ENCODE data around the gene ATP9A. TPM values are rescaled to one million over a fixed set of nuclear protein-coding genes. Genes with fewer than 3 reads are reported as not detected.

Gene ATP9A
- total and polyA plus RNA-seq, 3 donors from 2014 or later = 46.4 to 128 (median 89.3) TPM

GRCh38 chr20:51596668-51597388, 171.4 kb downstream of the ATP9A start:
- H3K27me3 ChIP-seq = no peaks in the 10 kb centered on the region
- H3K4me1 ChIP-seq = no peaks in the 10 kb centered on the region
- H3K36me3 ChIP-seq (ENCODE audit: low read depth, missing control alignments) = no peaks in the 10 kb centered on the region
- WGBS, 2 donors = 90 to 91% methylated on average over 14 of the region's 14 CpGs
- no peaks in the 10 kb centered on the region for H3K9me3 ChIP-seq
- intact Hi-C loops (cut with DNase I; ENCODE audit: low total_unique reads) = loop anchor here (10.0 kb wide), 1 partner anchor 222 kb away; no protein-coding TSS in a partner anchor
- no peak overlapping the region for H3K27ac ChIP-seq
- DNase-seq = no peak
- TF ChIP-seq, protein P1, sequence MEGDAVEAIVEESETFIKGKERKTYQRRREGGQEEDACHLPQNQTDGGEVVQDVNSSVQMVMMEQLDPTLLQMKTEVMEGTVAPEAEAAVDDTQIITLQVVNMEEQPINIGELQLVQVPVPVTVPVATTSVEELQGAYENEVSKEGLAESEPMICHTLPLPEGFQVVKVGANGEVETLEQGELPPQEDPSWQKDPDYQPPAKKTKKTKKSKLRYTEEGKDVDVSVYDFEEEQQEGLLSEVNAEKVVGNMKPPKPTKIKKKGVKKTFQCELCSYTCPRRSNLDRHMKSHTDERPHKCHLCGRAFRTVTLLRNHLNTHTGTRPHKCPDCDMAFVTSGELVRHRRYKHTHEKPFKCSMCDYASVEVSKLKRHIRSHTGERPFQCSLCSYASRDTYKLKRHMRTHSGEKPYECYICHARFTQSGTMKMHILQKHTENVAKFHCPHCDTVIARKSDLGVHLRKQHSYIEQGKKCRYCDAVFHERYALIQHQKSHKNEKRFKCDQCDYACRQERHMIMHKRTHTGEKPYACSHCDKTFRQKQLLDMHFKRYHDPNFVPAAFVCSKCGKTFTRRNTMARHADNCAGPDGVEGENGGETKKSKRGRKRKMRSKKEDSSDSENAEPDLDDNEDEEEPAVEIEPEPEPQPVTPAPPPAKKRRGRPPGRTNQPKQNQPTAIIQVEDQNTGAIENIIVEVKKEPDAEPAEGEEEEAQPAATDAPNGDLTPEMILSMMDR (IDR thresholded peaks at IDR 0.05) = no peak
- no peak for TF ChIP-seq POLR2A (IDR thresholded peaks at IDR 0.05)
- H3K4me3 ChIP-seq = no peak overlapping the region

DNA sequence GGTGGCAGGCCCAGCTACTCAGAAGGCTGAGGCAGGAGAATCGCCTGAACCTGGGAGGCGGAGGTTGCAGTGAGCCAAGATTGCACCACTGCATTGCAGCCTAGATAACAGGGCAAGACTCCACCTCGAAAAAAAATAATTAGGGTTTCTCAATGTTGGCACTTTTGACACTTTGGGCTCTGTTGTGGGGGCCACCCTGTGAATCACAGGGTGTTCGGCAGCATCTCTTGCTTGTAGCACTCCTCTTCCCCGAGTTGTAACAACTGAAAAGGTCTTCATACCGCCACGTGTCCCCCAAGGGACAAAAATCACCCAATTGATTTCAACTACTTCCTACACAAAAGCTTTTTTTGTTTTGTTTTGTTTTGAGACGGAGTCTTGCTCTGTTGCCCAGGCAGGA, 172.4 kb downstream of the ATP9A start:
- no peaks in the 10 kb centered on the region for H3K4me1 ChIP-seq
- no peak overlapping the region for H3K4me3 ChIP-seq
- intact Hi-C loops (cut with DNase I; ENCODE audit: low total_unique reads) = loop anchor here (10.0 kb wide), 1 partner anchor 221 kb away; no protein-coding TSS in a partner anchor
- WGBS, 2 donors = 89 to 94% methylated on average over 8 of the region's 8 CpGs
- H3K9me3 ChIP-seq = no peaks in the 10 kb centered on the region
- TF ChIP-seq, protein P1 (IDR thresholded peaks at IDR 0.05) = no peak
- no peak for TF ChIP-seq POLR2A (IDR thresholded peaks at IDR 0.05)
- no peaks in the 10 kb centered on the region for H3K27me3 ChIP-seq
- H3K36me3 ChIP-seq (ENCODE audit: low read depth, missing control alignments) = no peaks in the 10 kb centered on the region
- H3K27ac ChIP-seq = no peak overlapping the region
- DNase-seq = no peak

- Histone ChIP-seq H3K9me3 (no peaks in the 10 kb centered on the region), H3K4me1 (no peaks in the 10 kb centered on the region), H3K36me3 (ENCODE audit: low read depth, missing control alignments) (no peaks in the 10 kb centered on the region), H3K4me3 (no peak overlapping the region), H3K27ac (no peak overlapping the region), H3K27me3 (no peaks in the 10 kb centered on the region)
- DNase-seq = peak; percentile 94
- intact Hi-C loops (cut with DNase I; ENCODE audit: low total_unique reads) = loop anchor here (10.0 kb wide), 1 partner anchor 220 kb away; no protein-coding TSS in a partner anchor
- TF ChIP-seq, protein P1 (IDR thresholded peaks at IDR 0.05) = peak; percentile 72 to 93 (median 85)
- no peak for TF ChIP-seq POLR2A (IDR thresholded peaks at IDR 0.05)
- whole genome bisulfite sequencing, 2 donors = 30 to 35% methylated on average over 13 of the region's 13 CpGs
Measured at GRCh38 chr20:51595058-51595532, 173.1 kb downstream of the ATP9A start.

DNA sequence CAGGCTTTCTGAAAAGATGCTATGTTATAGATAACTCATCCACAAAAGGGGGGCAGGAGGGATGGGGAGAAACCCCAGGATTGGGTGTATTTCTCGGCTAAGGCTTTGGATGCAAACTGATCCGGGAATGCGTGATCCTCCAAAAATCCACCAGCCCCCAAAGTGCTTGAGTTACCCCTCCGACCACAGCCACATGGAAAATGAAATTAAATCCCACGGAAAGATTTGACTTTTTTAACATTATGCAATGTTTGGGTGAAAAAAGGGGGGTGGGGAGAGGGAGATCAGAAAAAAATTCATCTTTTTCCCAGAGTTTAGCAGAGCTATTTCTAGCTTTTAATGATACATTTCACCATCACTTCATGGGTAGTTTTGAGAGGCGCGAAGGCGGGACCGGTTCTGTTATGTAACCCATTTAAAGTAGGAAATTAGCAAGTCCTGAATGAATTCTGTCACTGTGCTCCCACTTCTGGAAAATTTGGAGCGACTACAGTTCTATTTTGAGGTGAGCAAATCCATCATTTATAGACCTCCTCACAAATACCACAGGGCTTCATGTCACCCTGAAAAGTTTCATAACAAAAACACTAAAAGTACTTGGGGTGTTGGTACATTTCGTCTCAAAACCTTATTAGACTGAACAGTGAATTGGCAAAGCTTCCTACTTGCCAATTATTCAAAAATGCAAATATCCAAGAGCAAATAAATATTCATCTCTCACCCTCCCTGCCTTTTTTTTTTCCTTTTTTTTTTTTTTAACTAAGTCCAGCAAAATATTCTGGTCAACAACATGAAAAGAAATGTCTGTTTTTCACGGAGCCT, 173.7 kb downstream of the ATP9A start:
- Histone ChIP-seq H3K27ac (no peak overlapping the region), H3K36me3 (ENCODE audit: low read depth, missing control alignments) (no peaks in the 10 kb centered on the region), H3K4me3 (no peak overlapping the region), H3K9me3 (no peaks in the 10 kb centered on the region), H3K27me3 (no peaks in the 10 kb centered on the region), H3K4me1 (no peaks in the 10 kb centered on the region)
- DNase-seq = peak; percentile 33
- intact Hi-C loops (cut with DNase I; ENCODE audit: low total_unique reads) = loop anchor here (10.0 kb wide), 1 partner anchor 220 kb away; no protein-coding TSS in a partner anchor
- TF ChIP-seq POLR2A (IDR thresholded peaks at IDR 0.05) = no peak
- TF ChIP-seq, protein P1 (IDR thresholded peaks at IDR 0.05) = no peak
- WGBS, 2 donors = 56 to 65% methylated on average over 12 of the region's 12 CpGs

Measured in testis (tissue), 3 donors.